ENCODE data around the gene NCBP2L.

- no peak for TF ChIP-seq POLR2A (IDR thresholded peaks at IDR 0.05)
- TF ChIP-seq, protein P1, sequence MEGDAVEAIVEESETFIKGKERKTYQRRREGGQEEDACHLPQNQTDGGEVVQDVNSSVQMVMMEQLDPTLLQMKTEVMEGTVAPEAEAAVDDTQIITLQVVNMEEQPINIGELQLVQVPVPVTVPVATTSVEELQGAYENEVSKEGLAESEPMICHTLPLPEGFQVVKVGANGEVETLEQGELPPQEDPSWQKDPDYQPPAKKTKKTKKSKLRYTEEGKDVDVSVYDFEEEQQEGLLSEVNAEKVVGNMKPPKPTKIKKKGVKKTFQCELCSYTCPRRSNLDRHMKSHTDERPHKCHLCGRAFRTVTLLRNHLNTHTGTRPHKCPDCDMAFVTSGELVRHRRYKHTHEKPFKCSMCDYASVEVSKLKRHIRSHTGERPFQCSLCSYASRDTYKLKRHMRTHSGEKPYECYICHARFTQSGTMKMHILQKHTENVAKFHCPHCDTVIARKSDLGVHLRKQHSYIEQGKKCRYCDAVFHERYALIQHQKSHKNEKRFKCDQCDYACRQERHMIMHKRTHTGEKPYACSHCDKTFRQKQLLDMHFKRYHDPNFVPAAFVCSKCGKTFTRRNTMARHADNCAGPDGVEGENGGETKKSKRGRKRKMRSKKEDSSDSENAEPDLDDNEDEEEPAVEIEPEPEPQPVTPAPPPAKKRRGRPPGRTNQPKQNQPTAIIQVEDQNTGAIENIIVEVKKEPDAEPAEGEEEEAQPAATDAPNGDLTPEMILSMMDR (IDR thresholded peaks at IDR 0.05), result no peak
Measured at GRCh38 chrX:107829878-107830277, 52.3 kb downstream of the NCBP2L start.

Measured in heart left ventricle (tissue), 13 donors.